ENCODE results near the gene ZNF500.

ZNF500 gene

DNA sequence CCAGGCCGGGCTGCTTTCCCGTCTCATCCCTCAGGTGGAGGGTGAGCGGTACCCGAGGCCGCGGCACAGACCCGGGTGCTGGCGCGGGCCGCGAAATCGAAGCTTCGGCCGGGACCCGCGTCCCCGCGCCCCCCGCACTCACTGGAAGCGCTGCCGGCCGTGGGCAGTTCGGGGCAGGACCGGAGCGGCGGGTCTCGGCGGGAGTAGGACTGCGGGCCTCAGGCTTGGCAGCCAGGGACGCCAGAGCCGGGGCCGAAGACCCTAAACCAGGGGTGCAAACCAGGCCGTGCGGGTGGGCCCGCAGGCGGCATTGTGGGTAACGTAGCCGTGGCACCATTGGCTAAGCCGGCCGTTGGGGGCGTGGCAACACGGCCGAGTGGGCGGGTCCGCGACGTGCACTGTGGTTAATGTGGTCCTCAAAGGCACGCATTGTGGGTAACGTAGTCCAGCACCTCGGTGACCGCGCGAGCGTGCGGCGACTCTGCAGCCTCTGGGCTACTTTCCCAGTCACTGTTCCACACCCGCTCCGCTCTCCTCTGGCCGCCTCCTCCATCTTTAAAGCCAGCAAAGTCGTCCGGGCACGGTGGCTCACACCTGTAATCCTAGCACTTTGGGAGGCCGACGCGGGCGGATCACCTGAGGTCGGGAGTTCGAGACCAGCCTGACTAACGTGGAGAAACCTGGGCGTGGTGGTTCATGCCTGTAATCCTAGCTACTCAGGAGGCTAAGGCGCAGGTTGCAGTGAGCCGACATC lies at the start of gene ZNF500:
ZNF500 (minus strand) TSS at position 288 of the 754 bp plus-strand sequence. CDS start 1,184 bp downstream, outside the sequence.
- peak; percentile 95 for DNase-seq (ENCODE audit: low spot score)
- no peaks in the 10 kb centered on the region for H3K27me3 ChIP-seq (ENCODE audit: insufficient read depth, poor library complexity, severe bottlenecking)
- peak; percentile 88 for ATAC-seq (ENCODE audit: low read depth)
- peaks cover 7% of the 10 kb centered on the region for H3K4me1 ChIP-seq (ENCODE audit: insufficient read depth, poor library complexity, severe bottlenecking)
- H3K36me3 ChIP-seq (ENCODE audit: low read depth), result peaks cover 27% of the 10 kb centered on the region
- no peaks in the 10 kb centered on the region for H3K9me3 ChIP-seq (ENCODE audit: severe bottlenecking)
- TF ChIP-seq, protein P1, sequence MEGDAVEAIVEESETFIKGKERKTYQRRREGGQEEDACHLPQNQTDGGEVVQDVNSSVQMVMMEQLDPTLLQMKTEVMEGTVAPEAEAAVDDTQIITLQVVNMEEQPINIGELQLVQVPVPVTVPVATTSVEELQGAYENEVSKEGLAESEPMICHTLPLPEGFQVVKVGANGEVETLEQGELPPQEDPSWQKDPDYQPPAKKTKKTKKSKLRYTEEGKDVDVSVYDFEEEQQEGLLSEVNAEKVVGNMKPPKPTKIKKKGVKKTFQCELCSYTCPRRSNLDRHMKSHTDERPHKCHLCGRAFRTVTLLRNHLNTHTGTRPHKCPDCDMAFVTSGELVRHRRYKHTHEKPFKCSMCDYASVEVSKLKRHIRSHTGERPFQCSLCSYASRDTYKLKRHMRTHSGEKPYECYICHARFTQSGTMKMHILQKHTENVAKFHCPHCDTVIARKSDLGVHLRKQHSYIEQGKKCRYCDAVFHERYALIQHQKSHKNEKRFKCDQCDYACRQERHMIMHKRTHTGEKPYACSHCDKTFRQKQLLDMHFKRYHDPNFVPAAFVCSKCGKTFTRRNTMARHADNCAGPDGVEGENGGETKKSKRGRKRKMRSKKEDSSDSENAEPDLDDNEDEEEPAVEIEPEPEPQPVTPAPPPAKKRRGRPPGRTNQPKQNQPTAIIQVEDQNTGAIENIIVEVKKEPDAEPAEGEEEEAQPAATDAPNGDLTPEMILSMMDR (IDR thresholded peaks at IDR 0.05; ENCODE audit: poor library complexity, severe bottlenecking), result no peak
- peak within 1 kb of the TSS; percentile 68 for H3K4me3 ChIP-seq (ENCODE audit: severe bottlenecking)
- H3K27ac ChIP-seq (ENCODE audit: poor library complexity, severe bottlenecking), result peak within 1 kb of the TSS; percentile 65

DNA sequence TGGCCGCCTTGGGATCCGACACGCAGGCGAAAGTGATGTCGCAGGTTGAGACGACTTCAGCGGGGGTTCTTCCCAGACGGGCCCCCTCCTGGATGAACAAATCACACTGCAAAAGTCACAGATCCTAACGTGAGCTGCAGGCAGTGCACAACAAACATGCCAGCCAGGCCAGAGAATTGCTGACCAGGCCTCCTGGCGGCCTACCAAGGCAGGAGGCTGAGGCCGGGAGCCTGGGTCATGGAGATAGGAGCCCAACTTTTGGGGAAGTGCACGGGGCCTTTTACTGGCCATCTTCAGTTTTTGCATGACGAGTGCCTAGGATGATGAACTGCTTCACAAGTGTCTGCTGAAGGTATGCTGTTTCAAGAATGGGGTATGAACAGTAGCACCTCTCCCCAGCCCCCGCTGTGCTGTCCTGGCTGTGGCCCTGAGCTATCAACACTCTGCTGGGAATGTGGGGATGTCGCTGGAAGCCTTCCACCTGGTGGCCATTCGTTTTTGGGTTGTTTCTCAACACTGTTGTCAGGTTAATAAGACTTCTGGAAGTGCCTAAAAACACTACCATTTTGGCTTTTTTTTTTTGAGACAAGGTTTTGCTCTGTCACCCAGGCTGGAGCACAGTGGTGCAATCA lies 47.7 kb upstream of the ZNF500 start:
- no peak for ATAC-seq (ENCODE audit: low read depth)
- TF ChIP-seq, protein P1 (IDR thresholded peaks at IDR 0.05; ENCODE audit: poor library complexity, severe bottlenecking), result no peak
- Histone ChIP-seq H3K9me3 (ENCODE audit: severe bottlenecking) (no peaks in the 10 kb centered on the region), H3K27ac (ENCODE audit: poor library complexity, severe bottlenecking) (no peak overlapping the region), H3K36me3 (ENCODE audit: low read depth) (peaks cover 53% of the 10 kb centered on the region), H3K27me3 (ENCODE audit: insufficient read depth, poor library complexity, severe bottlenecking) (no peaks in the 10 kb centered on the region), H3K4me1 (ENCODE audit: insufficient read depth, poor library complexity, severe bottlenecking) (no peaks in the 10 kb centered on the region), H3K4me3 (ENCODE audit: severe bottlenecking) (no peak overlapping the region)
- no peak for DNase-seq (ENCODE audit: low spot score)

DNA sequence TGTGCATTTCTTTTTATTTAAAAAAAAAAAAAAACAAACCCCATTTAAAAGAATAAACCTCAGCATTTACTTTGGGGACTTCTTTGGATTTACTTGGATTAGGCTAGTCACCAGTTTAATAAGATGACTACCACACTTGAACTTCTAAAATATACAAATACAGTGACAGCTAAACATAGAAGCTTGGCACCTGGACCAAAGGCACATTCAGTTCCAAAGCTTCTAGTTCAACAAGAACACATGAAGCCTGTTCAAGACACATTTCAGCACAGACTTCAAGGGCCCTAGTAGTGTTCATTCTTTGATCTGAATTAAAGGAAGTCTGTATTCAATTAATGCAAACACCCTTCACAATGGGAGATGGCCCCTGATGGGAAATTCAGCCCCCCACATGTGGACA lies 47.1 kb upstream of the ZNF500 start:
- Histone ChIP-seq H3K27ac (ENCODE audit: poor library complexity, severe bottlenecking) (no peak overlapping the region), H3K4me3 (ENCODE audit: severe bottlenecking) (no peak overlapping the region), H3K9me3 (ENCODE audit: severe bottlenecking) (no peaks in the 10 kb centered on the region), H3K27me3 (ENCODE audit: insufficient read depth, poor library complexity, severe bottlenecking) (no peaks in the 10 kb centered on the region), H3K4me1 (ENCODE audit: insufficient read depth, poor library complexity, severe bottlenecking) (no peaks in the 10 kb centered on the region), H3K36me3 (ENCODE audit: low read depth) (peaks cover 55% of the 10 kb centered on the region)
- TF ChIP-seq, protein P1 (IDR thresholded peaks at IDR 0.05; ENCODE audit: poor library complexity, severe bottlenecking), result no peak
- no peak for DNase-seq (ENCODE audit: low spot score)
- ATAC-seq (ENCODE audit: low read depth), result no peak

DNA sequence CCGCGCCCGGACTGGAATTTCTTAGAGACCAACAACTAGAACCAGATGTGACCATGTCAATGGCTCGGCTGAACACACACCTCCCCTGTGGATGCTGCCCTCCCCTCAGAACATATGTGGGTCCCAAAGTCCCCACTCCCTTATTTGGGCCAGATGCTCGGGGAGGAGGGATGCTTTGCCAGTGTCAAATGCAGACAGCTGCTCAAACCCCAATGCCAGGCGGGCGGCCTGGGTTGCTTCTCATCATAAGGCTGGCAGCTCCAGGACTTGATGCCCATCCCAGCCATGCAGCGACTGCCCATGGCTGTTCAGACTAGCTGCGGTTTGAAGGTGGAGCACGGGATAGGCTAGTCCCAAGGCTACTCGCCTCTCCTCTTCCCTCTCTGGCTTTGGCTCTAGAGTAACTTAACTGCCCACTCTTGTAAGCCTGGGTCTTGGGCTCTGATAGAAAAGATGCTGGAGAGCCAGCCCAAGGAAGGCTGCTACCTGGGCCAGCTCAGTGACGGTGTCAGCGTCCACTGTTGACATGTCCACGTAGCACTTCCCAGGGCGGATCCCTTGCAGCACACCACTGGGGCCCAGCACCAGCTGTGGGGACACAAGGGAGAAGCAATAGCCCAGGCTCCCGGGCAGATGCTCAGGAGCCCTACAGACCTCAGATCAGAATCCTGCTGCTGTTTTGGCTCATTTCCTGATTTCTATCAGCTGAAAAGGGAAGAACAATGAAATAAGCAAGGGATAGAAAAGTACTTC lies 46.5 kb upstream of the ZNF500 start:
- no peak overlapping the region for H3K4me3 ChIP-seq (ENCODE audit: severe bottlenecking)
- no peak for DNase-seq (ENCODE audit: low spot score)
- H3K9me3 ChIP-seq (ENCODE audit: severe bottlenecking), result no peaks in the 10 kb centered on the region
- no peak overlapping the region for H3K27ac ChIP-seq (ENCODE audit: poor library complexity, severe bottlenecking)
- H3K27me3 ChIP-seq (ENCODE audit: insufficient read depth, poor library complexity, severe bottlenecking), result no peaks in the 10 kb centered on the region
- no peaks in the 10 kb centered on the region for H3K4me1 ChIP-seq (ENCODE audit: insufficient read depth, poor library complexity, severe bottlenecking)
- TF ChIP-seq, protein P1 (IDR thresholded peaks at IDR 0.05; ENCODE audit: poor library complexity, severe bottlenecking), result no peak
- ATAC-seq (ENCODE audit: low read depth), result no peak
- peaks cover 55% of the 10 kb centered on the region for H3K36me3 ChIP-seq (ENCODE audit: low read depth)
